ENCODE data around the gene MYZAP.

MYZAP gene

GRCh38 chr15:57675481-57676181 is 83.9 kb downstream of the MYZAP start:
- no peaks in the 10 kb centered on the region for H3K9me3 ChIP-seq
- peaks cover 84% of the 10 kb centered on the region for H3K27me3 ChIP-seq (ENCODE audit: low read depth)
- in situ Hi-C loops (cut with MboI; ENCODE audit: low sequenced_read_pairs) = no loop called here
- H3K4me1 ChIP-seq = no peaks in the 10 kb centered on the region; the same call in 1 of the 2 replicates
- H3K36me3 ChIP-seq (replicated peaks) = no peaks in the 10 kb centered on the region
- no peak overlapping the region for H3K4me3 ChIP-seq
- no peak for DNase-seq (ENCODE audit: low spot score in 2 of 2)

- Histone ChIP-seq H3K27me3 (ENCODE audit: low read depth) (peaks cover 79% of the 10 kb centered on the region), H3K36me3 (replicated peaks) (no peaks in the 10 kb centered on the region), H3K9me3 (no peaks in the 10 kb centered on the region), H3K4me3 (no peak overlapping the region), H3K4me1 (no peaks in the 10 kb centered on the region; the same call in 1 of the 2 replicates)
- in situ Hi-C loops (cut with MboI; ENCODE audit: low sequenced_read_pairs) = no loop called here
- DNase-seq (ENCODE audit: low spot score in 2 of 2) = peak; percentile 24 to 71
Measured at GRCh38 chr15:57676585-57676984, 84.9 kb downstream of the MYZAP start.

DNA sequence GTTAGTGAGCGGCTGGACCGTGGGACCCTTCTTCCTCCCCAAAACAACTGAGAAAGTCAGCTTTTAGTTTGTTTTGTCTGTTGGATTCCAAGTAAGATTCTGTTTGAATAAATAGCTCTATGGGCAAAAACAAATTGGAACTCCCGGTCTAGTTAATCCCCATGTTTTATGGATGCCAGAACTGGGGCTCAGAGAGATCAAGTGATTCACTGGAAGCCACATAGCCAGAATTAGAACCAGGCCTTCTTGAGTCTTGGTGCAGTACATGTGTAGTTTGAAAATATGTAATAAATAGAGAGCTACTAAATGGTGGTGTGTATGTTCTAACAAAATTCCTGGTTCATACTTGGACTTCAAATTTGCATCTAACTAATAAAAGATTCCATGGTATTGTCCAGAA is 85.5 kb downstream of the MYZAP start:
- in situ Hi-C loops (cut with MboI; ENCODE audit: low sequenced_read_pairs) = no loop called here
- Histone ChIP-seq H3K36me3 (replicated peaks) (no peaks in the 10 kb centered on the region), H3K9me3 (no peaks in the 10 kb centered on the region), H3K4me1 (no peaks in the 10 kb centered on the region; the same call in 1 of the 2 replicates), H3K4me3 (no peak overlapping the region), H3K27me3 (ENCODE audit: low read depth) (peaks cover 73% of the 10 kb centered on the region)
- no peak for DNase-seq (ENCODE audit: low spot score in 2 of 2)

GRCh38 chr15:57680021-57680420 is 88.3 kb downstream of the MYZAP start:
- DNase-seq (ENCODE audit: low spot score in 2 of 2) = no peak
- Histone ChIP-seq H3K4me3 (no peak overlapping the region), H3K27me3 (ENCODE audit: low read depth) (peaks cover 44% of the 10 kb centered on the region), H3K9me3 (no peaks in the 10 kb centered on the region), H3K36me3 (replicated peaks) (no peaks in the 10 kb centered on the region), H3K4me1 (no peaks in the 10 kb centered on the region; the same call in 1 of the 2 replicates)
- in situ Hi-C loops (cut with MboI; ENCODE audit: low sequenced_read_pairs) = no loop called here

DNA sequence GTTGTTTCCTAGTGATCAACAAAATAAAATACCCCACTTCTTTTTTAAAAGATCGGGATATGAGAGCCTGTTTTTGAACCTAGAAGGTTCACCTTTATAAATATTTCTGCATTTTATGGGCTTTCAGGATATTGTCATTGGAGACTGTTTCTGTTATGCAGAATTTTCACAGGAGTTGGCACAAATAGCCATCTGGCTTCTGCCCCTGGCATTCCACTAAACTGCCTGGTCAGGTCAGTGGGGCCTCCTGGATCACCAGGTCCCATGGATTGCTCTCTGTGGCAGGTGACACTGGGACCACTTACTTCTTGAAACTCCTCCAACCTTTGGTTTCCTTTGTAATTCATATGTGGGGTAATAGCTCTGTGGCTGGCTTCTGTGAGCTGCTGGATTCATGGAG is 89.3 kb downstream of the MYZAP start:
- no peak for DNase-seq (ENCODE audit: low spot score in 2 of 2)
- in situ Hi-C loops (cut with MboI; ENCODE audit: low sequenced_read_pairs) = no loop called here

DNA sequence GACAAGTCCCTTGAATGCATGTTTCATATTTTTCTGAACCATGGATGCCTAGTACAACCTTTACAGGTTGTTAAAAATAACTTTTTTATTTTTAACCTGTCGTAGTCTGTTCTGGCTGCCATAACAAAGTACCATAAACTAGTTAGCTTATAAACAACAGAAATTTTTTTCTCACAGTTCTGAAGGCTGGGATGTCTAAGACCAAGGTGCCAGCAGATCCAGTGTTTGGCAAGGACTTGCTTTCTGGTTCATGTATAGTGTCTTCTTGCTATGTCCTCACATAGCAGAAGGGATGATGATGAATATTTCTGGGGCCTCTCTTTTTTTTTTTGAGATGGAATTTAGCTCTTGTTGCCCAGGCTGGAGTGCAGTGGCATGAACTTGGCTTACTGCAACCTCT is 91.8 kb downstream of the MYZAP start:
- no peak for DNase-seq (ENCODE audit: low spot score in 2 of 2)
- no peaks in the 10 kb centered on the region for H3K36me3 ChIP-seq (replicated peaks)

More for the DNA sequence above, 89.3 kb downstream of the MYZAP start:
- no peaks in the 10 kb centered on the region for H3K9me3 ChIP-seq
- H3K4me1 ChIP-seq = no peaks in the 10 kb centered on the region; the same call in 1 of the 2 replicates
- no peak overlapping the region for H3K4me3 ChIP-seq
- H3K36me3 ChIP-seq (replicated peaks) = no peaks in the 10 kb centered on the region
- peaks cover 34% of the 10 kb centered on the region for H3K27me3 ChIP-seq (ENCODE audit: low read depth)

GRCh38 chr15:57684491-57685151 is 92.9 kb downstream of the MYZAP start:
- Histone ChIP-seq H3K27me3 (ENCODE audit: low read depth) (peaks cover 12% of the 10 kb centered on the region), H3K4me3 (no peak overlapping the region), H3K9me3 (no peaks in the 10 kb centered on the region), H3K4me1 (no peaks in the 10 kb centered on the region; the same call in 1 of the 2 replicates), H3K36me3 (replicated peaks) (no peaks in the 10 kb centered on the region)
- no peak for DNase-seq (ENCODE audit: low spot score in 2 of 2)
- in situ Hi-C loops (cut with MboI; ENCODE audit: low sequenced_read_pairs) = no loop called here

More for the DNA sequence above, 91.8 kb downstream of the MYZAP start:
- Histone ChIP-seq H3K9me3 (no peaks in the 10 kb centered on the region), H3K27me3 (ENCODE audit: low read depth) (peaks cover 19% of the 10 kb centered on the region), H3K4me3 (no peak overlapping the region), H3K4me1 (no peaks in the 10 kb centered on the region; the same call in 1 of the 2 replicates)
- in situ Hi-C loops (cut with MboI; ENCODE audit: low sequenced_read_pairs) = no loop called here

- DNase-seq (ENCODE audit: low spot score in 2 of 2) = no peak
- Histone ChIP-seq H3K4me1 (no peaks in the 10 kb centered on the region; the same call in 1 of the 2 replicates), H3K36me3 (replicated peaks) (no peaks in the 10 kb centered on the region), H3K4me3 (no peak overlapping the region), H3K27me3 (ENCODE audit: low read depth) (peaks cover 6% of the 10 kb centered on the region), H3K9me3 (no peaks in the 10 kb centered on the region)
- in situ Hi-C loops (cut with MboI; ENCODE audit: low sequenced_read_pairs) = no loop called here
Measured at GRCh38 chr15:57685306-57686095, 93.8 kb downstream of the MYZAP start.

- no peaks in the 10 kb centered on the region for H3K36me3 ChIP-seq (replicated peaks)
- H3K27me3 ChIP-seq (ENCODE audit: low read depth) = no peaks in the 10 kb centered on the region; the same call in 1 of the 2 replicates
- no peak overlapping the region for H3K4me3 ChIP-seq
- no peaks in the 10 kb centered on the region; the same call in 1 of the 2 replicates for H3K4me1 ChIP-seq
- in situ Hi-C loops (cut with MboI; ENCODE audit: low sequenced_read_pairs) = no loop called here
- DNase-seq (ENCODE audit: low spot score in 2 of 2) = no peak
- no peaks in the 10 kb centered on the region for H3K9me3 ChIP-seq
Measured at GRCh38 chr15:57686657-57687056, 95.0 kb downstream of the MYZAP start.

- Histone ChIP-seq H3K9me3 (no peaks in the 10 kb centered on the region), H3K4me1 (no peaks in the 10 kb centered on the region), H3K27me3 (ENCODE audit: low read depth) (peaks cover 6% of the 10 kb centered on the region), H3K36me3 (replicated peaks) (no peaks in the 10 kb centered on the region), H3K4me3 (no peak overlapping the region)
- DNase-seq (ENCODE audit: low spot score in 2 of 2) = no peak
- in situ Hi-C loops (cut with MboI; ENCODE audit: low sequenced_read_pairs) = no loop called here
Measured at GRCh38 chr15:57690341-57690966, 98.8 kb downstream of the MYZAP start.

DNA sequence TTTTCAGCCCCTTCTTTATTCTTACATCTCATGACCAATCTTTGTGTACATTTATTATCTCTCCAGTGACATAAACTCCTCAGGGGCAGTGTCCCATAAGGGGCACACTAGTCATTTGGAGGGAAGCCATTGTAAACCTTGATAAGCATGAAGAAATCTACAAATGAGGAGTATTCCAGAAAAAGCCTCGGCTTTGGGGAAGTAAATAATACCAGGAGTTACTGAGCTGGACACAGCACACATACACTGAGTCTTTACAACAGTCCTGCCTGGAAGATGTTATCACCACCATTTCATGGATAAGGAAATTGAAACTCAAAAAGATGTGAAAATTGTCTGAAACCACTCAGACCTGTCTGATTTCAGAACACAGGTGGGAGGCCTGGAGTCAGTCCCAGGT is 99.4 kb downstream of the MYZAP start:
- Histone ChIP-seq H3K4me1 (no peaks in the 10 kb centered on the region), H3K36me3 (replicated peaks) (no peaks in the 10 kb centered on the region), H3K4me3 (no peak overlapping the region), H3K27me3 (ENCODE audit: low read depth) (peaks cover 6% of the 10 kb centered on the region), H3K9me3 (no peaks in the 10 kb centered on the region)
- in situ Hi-C loops (cut with MboI; ENCODE audit: low sequenced_read_pairs) = no loop called here
- DNase-seq (ENCODE audit: low spot score in 2 of 2) = no peak

GRCh38 chr15:57692709-57693108 is 101.0 kb downstream of the MYZAP start:
- Histone ChIP-seq H3K9me3 (no peaks in the 10 kb centered on the region), H3K27me3 (ENCODE audit: low read depth) (peaks cover 6% of the 10 kb centered on the region)
- in situ Hi-C loops (cut with MboI; ENCODE audit: low sequenced_read_pairs) = no loop called here

DNA sequence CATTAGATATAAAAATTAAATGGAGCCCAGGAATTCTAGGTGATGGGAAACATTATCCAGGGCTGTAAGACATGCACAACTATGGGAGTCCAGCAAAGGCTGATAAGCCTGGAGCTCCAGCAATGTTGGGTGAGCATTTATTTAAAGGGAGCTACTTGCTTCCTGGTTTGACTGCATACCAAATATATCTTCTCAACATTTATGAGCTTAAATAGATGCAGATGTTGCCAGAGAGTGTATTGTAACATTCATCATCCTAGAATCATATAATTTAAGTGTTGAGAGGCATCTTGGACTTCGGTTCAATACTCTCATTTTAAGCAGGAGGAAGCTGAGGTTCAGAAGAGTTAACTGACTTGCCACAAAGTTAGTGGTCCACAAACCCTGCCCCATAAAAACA is 102.6 kb downstream of the MYZAP start:
- no peak for DNase-seq (ENCODE audit: low spot score in 2 of 2)
- Histone ChIP-seq H3K4me1 (no peaks in the 10 kb centered on the region), H3K4me3 (no peak overlapping the region), H3K36me3 (replicated peaks) (no peaks in the 10 kb centered on the region), H3K9me3 (no peaks in the 10 kb centered on the region), H3K27me3 (ENCODE audit: low read depth) (peaks cover 6% of the 10 kb centered on the region)
- in situ Hi-C loops (cut with MboI; ENCODE audit: low sequenced_read_pairs) = no loop called here

More at GRCh38 chr15:57692709-57693108, 101.0 kb downstream of the MYZAP start:
- no peak for DNase-seq (ENCODE audit: low spot score in 2 of 2)
- Histone ChIP-seq H3K4me3 (no peak overlapping the region), H3K36me3 (replicated peaks) (no peaks in the 10 kb centered on the region), H3K4me1 (no peaks in the 10 kb centered on the region)

Measured in HAP-1 (cell line).